GM10847 (cell line): ENCODE data around the gene AMT.

Source experiments
- POLR2A ChIP-seq: IDR thresholded peaks from 2 replicates; pipeline ENCODE4 v1.6.1; 2011; ENCODE audit not compliant: insufficient read length; ENCODE audit errors: extremely low read depth

AMT gene

GRCh38 chr3:49383387-49383786 is 38.9 kb downstream of the AMT start:
- no peak for TF ChIP-seq POLR2A

GRCh38 chr3:49378249-49378895 is 43.9 kb downstream of the AMT start:
- no peak for TF ChIP-seq POLR2A

GRCh38 chr3:49377483-49377882 is 44.8 kb downstream of the AMT start:
- no peak for TF ChIP-seq POLR2A

GRCh38 chr3:49371946-49372345 is 50.3 kb downstream of the AMT start:
- TF ChIP-seq POLR2A: no peak

- no peak for TF ChIP-seq POLR2A
Measured at GRCh38 chr3:49370585-49371290, 51.5 kb downstream of the AMT start.
